Panc1 (cell line): ENCODE data around the gene CNPY2. TPM values are rescaled to one million over a fixed set of nuclear protein-coding genes. Genes with fewer than 3 reads are reported as not detected.
A peak's percentile ranks its signal among the peaks of the same experiment; 100 is the strongest.
"Not testable (repeated sequence)": the region's sequence is repeated elsewhere in the genome, so short reads cannot be mapped to it uniquely, and the experiment has no call there.

Source experiments
- ATAC-seq: fragments of 200-7000 bp; cut with Tn5 transposase; 2 replicates; pipeline ENCODE4 v1.9.1; 2020; ENCODE audit warnings: mild to moderate bottlenecking, moderate library complexity
- BruUV-seq: library from RNA; stranded (reverse); fragments of 400-500 nt; replicated peaks from 2 replicates; lab custom pipeline; 2021; lab: Mats Ljungman, UMichigan
- CTCF ChIA-PET: fragments of 300-600 bp; sonication (Branson Sonifier 250); formaldehyde crosslinking; loops from one replicate; lab custom pipeline; 2022; ENCODE audit warnings: antibody characterized with exemption; lab: Charles Lee
- POLR2A ChIA-PET: fragments of 300-600 bp; sonication (Branson Sonifier 250); formaldehyde crosslinking; loops from one replicate; lab custom pipeline; 2022; ENCODE audit warnings: antibody characterized with exemption; lab: Charles Lee
- DNase-seq: peaks from one replicate; pipeline ENCODE4 v3.0.0-alpha.2; 2010; ENCODE audit warnings: low read depth, low spot score
- H3K27ac ChIP-seq: 2 replicates; pipeline ENCODE4 v1.5.1; 2011; ENCODE audit warnings: mild to moderate bottlenecking, low read length, inconsistent platforms
- H3K27me3 ChIP-seq: fragments of 200-500 bp; sonication (Bioruptor generic); 2 replicates; pipeline ENCODE4 v1.6.0; 2014; ENCODE audit warnings: low read length, inconsistent platforms; ENCODE audit not compliant: control insufficient read depth, insufficient read depth
- H3K36me3 ChIP-seq: fragments of 200-500 bp; sonication (Bioruptor generic); 2 replicates; pipeline ENCODE4 v1.5.1; 2014; ENCODE audit warnings: inconsistent platforms, mild to moderate bottlenecking, low read length, moderate library complexity; ENCODE audit not compliant: control insufficient read depth, insufficient read depth
- H3K4me1 ChIP-seq: 2 replicates; pipeline ENCODE4 v1.5.1; 2011; ENCODE audit warnings: inconsistent platforms, mild to moderate bottlenecking, low read length, moderate library complexity; ENCODE audit not compliant: control insufficient read depth, insufficient read depth
- H3K4me3 ChIP-seq, 2 experiments: 2 replicates each; pipeline ENCODE4 v1.5.1; 2011 to 2012; ENCODE audit warnings: low read depth in 2 of 2, low read length in 2 of 2, mild to moderate bottlenecking in 2 of 2, inconsistent platforms in 1 of 2, moderate library complexity in 1 of 2
- H3K9me3 ChIP-seq: fragments of 200-500 bp; sonication (Bioruptor generic); 2 replicates; pipeline ENCODE4 v1.5.1; 2014; ENCODE audit warnings: low read depth, mild to moderate bottlenecking, inconsistent platforms, low read length, moderate library complexity; ENCODE audit not compliant: control insufficient read depth, insufficient read depth
- POLR2AphosphoS5 ChIP-seq: IDR thresholded peaks from 2 replicates; pipeline ENCODE4 v1.6.1; 2012; ENCODE audit warnings: mild to moderate bottlenecking, low read depth, low read length, moderate library complexity
- SIN3A ChIP-seq: IDR thresholded peaks from 2 replicates; pipeline ENCODE4 v1.6.1; 2012; ENCODE audit warnings: low read depth, mild to moderate bottlenecking, low read length, moderate library complexity, borderline replicate concordance; ENCODE audit not compliant: insufficient read depth
- TCF7L2 ChIP-seq: IDR thresholded peaks from 2 replicates; pipeline ENCODE4 v1.6.1; 2011; ENCODE audit warnings: mild to moderate bottlenecking, low read depth, low read length, inconsistent platforms
- in situ Hi-C: cut with HindIII; loops from 2 replicates; pipeline ENCODE4 v1.10.0; 2016; ENCODE audit warnings: low sequenced_read_pairs, low pct_unique_long_range_greater_than_20kb
- intact Hi-C: fragments of 100-400 bp; cut with micrococcal nuclease; formaldehyde crosslinking; loops from one replicate; pipeline ENCODE4 v1.10.0; 2022; ENCODE audit not compliant: unreplicated experiment
- total RNA-seq: library from RNA; stranded (reverse); gene quantifications from one replicate; pipeline ENCODE4 v1.2.1, GENCODE V29; 2021; ENCODE audit not compliant: unreplicated experiment
- TF ChIP-seq, protein P1 (sequence below), 2 experiments: IDR thresholded peaks; 2 replicates each; pipeline ENCODE4 v1.6.1; 2011 to 2012; ENCODE audit warnings: low read depth in 2 of 2, control low read depth in 1 of 2, low read length in 1 of 2, mild to moderate bottlenecking in 1 of 2, moderate library complexity in 1 of 2; ENCODE audit not compliant: insufficient read depth in 1 of 2
- TF ChIP-seq, protein P2 (sequence below): fragments of 450-650 bp; IDR thresholded peaks from 2 replicates; pipeline ENCODE4 v1.5.1; 2017; ENCODE audit warnings: mild to moderate bottlenecking

The CNPY2 gene
- total RNA-seq, 1 experiment from 2014 or later, result 115 TPM

DNA sequence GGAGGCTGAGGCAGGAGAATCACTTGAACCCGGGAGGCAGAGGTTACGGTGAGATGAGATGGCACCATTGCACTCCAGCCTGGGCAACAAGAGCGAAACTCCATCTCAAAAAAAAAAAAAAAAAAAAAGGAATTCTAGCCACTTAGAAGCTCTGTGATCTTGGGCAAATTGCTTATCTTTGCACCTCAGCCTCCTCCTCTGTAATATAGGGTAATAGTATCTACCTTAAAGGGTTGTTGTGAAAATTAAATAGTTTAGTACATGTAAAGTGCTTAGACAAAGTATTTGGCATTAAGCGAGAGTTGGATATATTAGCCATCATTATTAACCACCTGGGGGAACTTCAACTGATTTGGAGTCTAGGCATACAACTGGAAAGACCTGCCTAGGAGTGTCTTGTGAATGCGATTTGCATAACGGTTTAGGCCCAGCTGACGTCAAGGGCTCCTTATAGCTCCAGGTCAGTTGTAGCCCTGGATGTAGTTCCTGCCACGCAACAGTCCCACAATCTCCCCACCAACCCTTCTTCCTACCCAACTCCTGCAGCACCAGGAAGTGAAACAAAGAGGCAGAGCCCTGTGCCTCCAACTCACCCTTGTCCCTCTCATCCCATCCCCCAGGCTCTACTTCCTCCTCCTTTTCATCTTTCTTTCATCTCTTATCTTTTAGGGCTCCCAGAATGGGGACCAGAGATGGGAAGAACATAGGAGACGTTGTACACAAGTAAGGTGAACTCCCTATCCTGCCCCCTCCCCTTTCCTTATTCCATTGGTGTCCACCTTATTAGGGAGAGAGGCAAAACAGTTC, 20.8 kb upstream of the CNPY2 start:
- BruUV-seq, result no TSS peak
- Histone ChIP-seq H3K9me3 (no peaks in the 10 kb centered on the region), H3K4me3 (no peak overlapping the region), H3K36me3 (peaks cover 3% of the 10 kb centered on the region; the same call in 1 of the 2 replicates), H3K4me1 (peaks cover 15% of the 10 kb centered on the region; the same call in 1 of the 2 replicates), H3K27me3 (no peaks in the 10 kb centered on the region), H3K27ac (no peak overlapping the region)
- ATAC-seq (no peak), DNase-seq (no peak)
- TF ChIP-seq, protein P1, sequence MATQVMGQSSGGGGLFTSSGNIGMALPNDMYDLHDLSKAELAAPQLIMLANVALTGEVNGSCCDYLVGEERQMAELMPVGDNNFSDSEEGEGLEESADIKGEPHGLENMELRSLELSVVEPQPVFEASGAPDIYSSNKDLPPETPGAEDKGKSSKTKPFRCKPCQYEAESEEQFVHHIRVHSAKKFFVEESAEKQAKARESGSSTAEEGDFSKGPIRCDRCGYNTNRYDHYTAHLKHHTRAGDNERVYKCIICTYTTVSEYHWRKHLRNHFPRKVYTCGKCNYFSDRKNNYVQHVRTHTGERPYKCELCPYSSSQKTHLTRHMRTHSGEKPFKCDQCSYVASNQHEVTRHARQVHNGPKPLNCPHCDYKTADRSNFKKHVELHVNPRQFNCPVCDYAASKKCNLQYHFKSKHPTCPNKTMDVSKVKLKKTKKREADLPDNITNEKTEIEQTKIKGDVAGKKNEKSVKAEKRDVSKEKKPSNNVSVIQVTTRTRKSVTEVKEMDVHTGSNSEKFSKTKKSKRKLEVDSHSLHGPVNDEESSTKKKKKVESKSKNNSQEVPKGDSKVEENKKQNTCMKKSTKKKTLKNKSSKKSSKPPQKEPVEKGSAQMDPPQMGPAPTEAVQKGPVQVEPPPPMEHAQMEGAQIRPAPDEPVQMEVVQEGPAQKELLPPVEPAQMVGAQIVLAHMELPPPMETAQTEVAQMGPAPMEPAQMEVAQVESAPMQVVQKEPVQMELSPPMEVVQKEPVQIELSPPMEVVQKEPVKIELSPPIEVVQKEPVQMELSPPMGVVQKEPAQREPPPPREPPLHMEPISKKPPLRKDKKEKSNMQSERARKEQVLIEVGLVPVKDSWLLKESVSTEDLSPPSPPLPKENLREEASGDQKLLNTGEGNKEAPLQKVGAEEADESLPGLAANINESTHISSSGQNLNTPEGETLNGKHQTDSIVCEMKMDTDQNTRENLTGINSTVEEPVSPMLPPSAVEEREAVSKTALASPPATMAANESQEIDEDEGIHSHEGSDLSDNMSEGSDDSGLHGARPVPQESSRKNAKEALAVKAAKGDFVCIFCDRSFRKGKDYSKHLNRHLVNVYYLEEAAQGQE (IDR thresholded peaks at IDR 0.05; ENCODE audit: insufficient read depth in 1 of 2, low read depth in 2 of 2, low read length in 1 of 2), result no peak
- TF ChIP-seq POLR2AphosphoS5 (no peak), TCF7L2 (no peak), SIN3A (no peak)
- CTCF ChIA-PET, result interaction anchor here (0.7 kb wide), 1 partner anchor 42 kb away, joined by 4 read pairs; no protein-coding TSS in a partner anchor
- intact Hi-C loops, result no loop called here
- POLR2A ChIA-PET, result interaction anchor here (0.6 kb wide), 1 partner anchor 232 kb away, joined by 4 read pairs; the partner anchor contains the start of gene PA2G4
- in situ Hi-C loops, result no loop called here

DNA sequence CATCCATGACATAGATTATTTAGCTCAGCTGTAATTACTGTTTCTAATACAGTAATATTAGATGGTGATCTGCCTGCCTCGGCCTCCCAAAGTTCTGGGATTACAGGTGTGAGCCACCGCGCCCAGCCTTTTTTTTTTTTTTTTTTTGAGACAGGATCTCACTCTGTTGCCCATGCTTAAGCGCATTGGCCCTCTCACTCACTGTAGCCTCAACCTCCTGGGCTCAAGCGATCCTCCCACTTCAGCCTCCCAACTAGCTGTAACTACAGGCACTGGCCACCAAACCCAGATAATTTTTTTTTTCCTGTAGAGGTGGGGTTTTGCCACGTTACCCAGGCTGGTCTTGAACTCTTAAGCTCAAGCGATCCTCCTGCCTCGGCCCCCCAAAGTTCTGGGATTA, 19.7 kb upstream of the CNPY2 start:
- H3K27ac ChIP-seq, ATAC-seq, intact Hi-C loops, H3K9me3 ChIP-seq, CTCF ChIA-PET, H3K4me3 ChIP-seq, H3K36me3 ChIP-seq, H3K27me3 ChIP-seq, in situ Hi-C loops, BruUV-seq, DNase-seq: not testable (repeated sequence)
- POLR2A ChIA-PET, result interaction anchor here (0.6 kb wide), 1 partner anchor 231 kb away, joined by 4 read pairs; the partner anchor contains the start of gene PA2G4
- peaks cover 15% of the 10 kb centered on the region; the same call in 1 of the 2 replicates for H3K4me1 ChIP-seq

DNA sequence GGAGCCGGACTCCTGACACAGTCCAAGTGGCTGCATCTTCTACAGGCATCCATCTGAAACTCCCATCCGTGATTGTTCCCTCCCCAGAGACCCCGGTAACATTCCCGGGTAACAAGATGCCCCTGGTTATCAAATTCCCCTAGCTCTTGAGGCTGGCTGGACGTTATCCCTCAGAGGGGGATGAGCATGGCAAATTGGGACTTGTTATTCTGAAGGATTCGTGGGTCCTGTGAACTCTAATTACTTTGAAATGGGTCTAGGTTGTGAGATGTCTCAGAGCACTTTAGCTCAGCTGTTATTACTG, 18.7 kb upstream of the CNPY2 start:
- TF ChIP-seq POLR2AphosphoS5 (no peak), SIN3A (no peak), TCF7L2 (no peak)
- TF ChIP-seq, protein P1 (IDR thresholded peaks at IDR 0.05; ENCODE audit: insufficient read depth in 1 of 2, low read depth in 2 of 2, low read length in 1 of 2), result no peak
- TF ChIP-seq, protein P2, sequence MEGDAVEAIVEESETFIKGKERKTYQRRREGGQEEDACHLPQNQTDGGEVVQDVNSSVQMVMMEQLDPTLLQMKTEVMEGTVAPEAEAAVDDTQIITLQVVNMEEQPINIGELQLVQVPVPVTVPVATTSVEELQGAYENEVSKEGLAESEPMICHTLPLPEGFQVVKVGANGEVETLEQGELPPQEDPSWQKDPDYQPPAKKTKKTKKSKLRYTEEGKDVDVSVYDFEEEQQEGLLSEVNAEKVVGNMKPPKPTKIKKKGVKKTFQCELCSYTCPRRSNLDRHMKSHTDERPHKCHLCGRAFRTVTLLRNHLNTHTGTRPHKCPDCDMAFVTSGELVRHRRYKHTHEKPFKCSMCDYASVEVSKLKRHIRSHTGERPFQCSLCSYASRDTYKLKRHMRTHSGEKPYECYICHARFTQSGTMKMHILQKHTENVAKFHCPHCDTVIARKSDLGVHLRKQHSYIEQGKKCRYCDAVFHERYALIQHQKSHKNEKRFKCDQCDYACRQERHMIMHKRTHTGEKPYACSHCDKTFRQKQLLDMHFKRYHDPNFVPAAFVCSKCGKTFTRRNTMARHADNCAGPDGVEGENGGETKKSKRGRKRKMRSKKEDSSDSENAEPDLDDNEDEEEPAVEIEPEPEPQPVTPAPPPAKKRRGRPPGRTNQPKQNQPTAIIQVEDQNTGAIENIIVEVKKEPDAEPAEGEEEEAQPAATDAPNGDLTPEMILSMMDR, result no peak
- H3K4me3 ChIP-seq, result peak overlapping the region; percentile 76 to 83

More for the DNA sequence above, 18.7 kb upstream of the CNPY2 start:
- CTCF ChIA-PET, result no interaction called here
- TSS peak; percentile 100 for BruUV-seq
- intact Hi-C loops (no loop called here), in situ Hi-C loops (no loop called here)
- no peak for DNase-seq
- POLR2A ChIA-PET, result no interaction called here
- ATAC-seq, result peak; percentile 13; the same call in 1 of the 2 replicates
- H3K27me3 ChIP-seq, result no peaks in the 10 kb centered on the region
- no peaks in the 10 kb centered on the region for H3K9me3 ChIP-seq
- H3K36me3 ChIP-seq, result peaks cover 3% of the 10 kb centered on the region; the same call in 1 of the 2 replicates
- H3K27ac ChIP-seq, result peak overlapping the region; percentile 99
- H3K4me1 ChIP-seq, result peaks cover 15% of the 10 kb centered on the region; the same call in 1 of the 2 replicates
